Measurements from ENCODE around the gene ZSWIM2.

DNA sequence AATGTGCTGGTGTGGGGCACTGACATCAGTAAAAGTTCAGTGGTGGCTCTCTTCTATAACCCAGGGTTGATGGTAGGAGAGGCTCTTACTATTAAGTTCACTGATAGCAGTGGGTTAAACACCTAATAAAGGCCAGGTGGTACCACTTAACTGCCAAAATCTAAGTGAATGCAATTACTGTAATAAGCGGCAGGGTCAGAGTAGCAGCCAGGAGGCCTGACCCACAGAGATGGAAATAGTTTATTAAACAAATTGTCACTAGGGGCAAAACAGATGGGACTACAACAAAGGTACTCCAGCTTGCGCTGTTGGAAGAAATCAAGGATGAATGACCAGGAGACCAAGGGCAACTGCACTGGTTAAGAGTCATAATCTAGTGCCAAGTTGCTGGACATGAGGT, 26.6 kb downstream of the ZSWIM2 start:
- TF ChIP-seq, protein P1, sequence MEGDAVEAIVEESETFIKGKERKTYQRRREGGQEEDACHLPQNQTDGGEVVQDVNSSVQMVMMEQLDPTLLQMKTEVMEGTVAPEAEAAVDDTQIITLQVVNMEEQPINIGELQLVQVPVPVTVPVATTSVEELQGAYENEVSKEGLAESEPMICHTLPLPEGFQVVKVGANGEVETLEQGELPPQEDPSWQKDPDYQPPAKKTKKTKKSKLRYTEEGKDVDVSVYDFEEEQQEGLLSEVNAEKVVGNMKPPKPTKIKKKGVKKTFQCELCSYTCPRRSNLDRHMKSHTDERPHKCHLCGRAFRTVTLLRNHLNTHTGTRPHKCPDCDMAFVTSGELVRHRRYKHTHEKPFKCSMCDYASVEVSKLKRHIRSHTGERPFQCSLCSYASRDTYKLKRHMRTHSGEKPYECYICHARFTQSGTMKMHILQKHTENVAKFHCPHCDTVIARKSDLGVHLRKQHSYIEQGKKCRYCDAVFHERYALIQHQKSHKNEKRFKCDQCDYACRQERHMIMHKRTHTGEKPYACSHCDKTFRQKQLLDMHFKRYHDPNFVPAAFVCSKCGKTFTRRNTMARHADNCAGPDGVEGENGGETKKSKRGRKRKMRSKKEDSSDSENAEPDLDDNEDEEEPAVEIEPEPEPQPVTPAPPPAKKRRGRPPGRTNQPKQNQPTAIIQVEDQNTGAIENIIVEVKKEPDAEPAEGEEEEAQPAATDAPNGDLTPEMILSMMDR (conservative IDR thresholded peaks at IDR 0.05; ENCODE audit: low read depth in 2 of 2): no peak
- TF ChIP-seq, protein P2, sequence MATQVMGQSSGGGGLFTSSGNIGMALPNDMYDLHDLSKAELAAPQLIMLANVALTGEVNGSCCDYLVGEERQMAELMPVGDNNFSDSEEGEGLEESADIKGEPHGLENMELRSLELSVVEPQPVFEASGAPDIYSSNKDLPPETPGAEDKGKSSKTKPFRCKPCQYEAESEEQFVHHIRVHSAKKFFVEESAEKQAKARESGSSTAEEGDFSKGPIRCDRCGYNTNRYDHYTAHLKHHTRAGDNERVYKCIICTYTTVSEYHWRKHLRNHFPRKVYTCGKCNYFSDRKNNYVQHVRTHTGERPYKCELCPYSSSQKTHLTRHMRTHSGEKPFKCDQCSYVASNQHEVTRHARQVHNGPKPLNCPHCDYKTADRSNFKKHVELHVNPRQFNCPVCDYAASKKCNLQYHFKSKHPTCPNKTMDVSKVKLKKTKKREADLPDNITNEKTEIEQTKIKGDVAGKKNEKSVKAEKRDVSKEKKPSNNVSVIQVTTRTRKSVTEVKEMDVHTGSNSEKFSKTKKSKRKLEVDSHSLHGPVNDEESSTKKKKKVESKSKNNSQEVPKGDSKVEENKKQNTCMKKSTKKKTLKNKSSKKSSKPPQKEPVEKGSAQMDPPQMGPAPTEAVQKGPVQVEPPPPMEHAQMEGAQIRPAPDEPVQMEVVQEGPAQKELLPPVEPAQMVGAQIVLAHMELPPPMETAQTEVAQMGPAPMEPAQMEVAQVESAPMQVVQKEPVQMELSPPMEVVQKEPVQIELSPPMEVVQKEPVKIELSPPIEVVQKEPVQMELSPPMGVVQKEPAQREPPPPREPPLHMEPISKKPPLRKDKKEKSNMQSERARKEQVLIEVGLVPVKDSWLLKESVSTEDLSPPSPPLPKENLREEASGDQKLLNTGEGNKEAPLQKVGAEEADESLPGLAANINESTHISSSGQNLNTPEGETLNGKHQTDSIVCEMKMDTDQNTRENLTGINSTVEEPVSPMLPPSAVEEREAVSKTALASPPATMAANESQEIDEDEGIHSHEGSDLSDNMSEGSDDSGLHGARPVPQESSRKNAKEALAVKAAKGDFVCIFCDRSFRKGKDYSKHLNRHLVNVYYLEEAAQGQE (IDR thresholded peaks at IDR 0.05; ENCODE audit: unreplicated experiment): no peak
- no peak for TF ChIP-seq POLR2AphosphoS5 (IDR thresholded peaks at IDR 0.05; ENCODE audit: low read depth)
- no peak for TF ChIP-seq EZH2phosphoT487 (IDR thresholded peaks at IDR 0.05; ENCODE audit: unreplicated experiment)
- TF ChIP-seq CREB1 (CRISPR knock-in tag; IDR thresholded peaks at IDR 0.05; ENCODE audit: low read depth): no peak
- TF ChIP-seq ZNF114 (CRISPR knock-in tag; IDR thresholded peaks at IDR 0.05): no peak
- TF ChIP-seq EZH2 (IDR thresholded peaks at IDR 0.05; ENCODE audit: low read depth, unreplicated experiment): no peak
- TF ChIP-seq ZNF331 (CRISPR knock-in tag; IDR thresholded peaks at IDR 0.05; ENCODE audit: low read depth): no peak
- TF ChIP-seq JUNB (IDR thresholded peaks at IDR 0.05; ENCODE audit: unreplicated experiment): no peak
- TF ChIP-seq STAT1 (IDR thresholded peaks at IDR 0.05; ENCODE audit: unreplicated experiment): no peak
- TF ChIP-seq, protein P3, sequence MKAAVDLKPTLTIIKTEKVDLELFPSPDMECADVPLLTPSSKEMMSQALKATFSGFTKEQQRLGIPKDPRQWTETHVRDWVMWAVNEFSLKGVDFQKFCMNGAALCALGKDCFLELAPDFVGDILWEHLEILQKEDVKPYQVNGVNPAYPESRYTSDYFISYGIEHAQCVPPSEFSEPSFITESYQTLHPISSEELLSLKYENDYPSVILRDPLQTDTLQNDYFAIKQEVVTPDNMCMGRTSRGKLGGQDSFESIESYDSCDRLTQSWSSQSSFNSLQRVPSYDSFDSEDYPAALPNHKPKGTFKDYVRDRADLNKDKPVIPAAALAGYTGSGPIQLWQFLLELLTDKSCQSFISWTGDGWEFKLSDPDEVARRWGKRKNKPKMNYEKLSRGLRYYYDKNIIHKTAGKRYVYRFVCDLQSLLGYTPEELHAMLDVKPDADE (IDR thresholded peaks at IDR 0.05): no peak
